IMR-90 (cell line): Measurements from ENCODE around the gene GLO1.

Experiments
- BHLHE40 ChIP-seq: fragments of 150-350 bp; IDR thresholded peaks from 2 replicates; pipeline ENCODE4 v1.6.1; 2016; ENCODE audit warnings: mild to moderate bottlenecking, low read depth, low read length
- MAFK ChIP-seq: IDR thresholded peaks from 2 replicates; pipeline ENCODE4 v1.6.1; 2012; ENCODE audit warnings: low read depth, low read length, improper control_type of control experiment
- MAZ ChIP-seq: IDR thresholded peaks from 2 replicates; pipeline ENCODE4 v1.6.1; 2012; ENCODE audit warnings: low read depth, mild to moderate bottlenecking, low read length, improper control_type of control experiment, moderate library complexity, borderline replicate concordance
- MXI1 ChIP-seq: IDR thresholded peaks from 2 replicates; pipeline ENCODE4 v1.6.1; 2012; ENCODE audit warnings: low read depth, mild to moderate bottlenecking, low read length, moderate library complexity, borderline replicate concordance
- NFE2L2 ChIP-seq: fragments of 150-350 bp; IDR thresholded peaks from 2 replicates; pipeline ENCODE4 v1.6.1; 2016; ENCODE audit warnings: low read depth, mild to moderate bottlenecking, low read length
- POLR2A ChIP-seq: IDR thresholded peaks from 2 replicates; pipeline ENCODE4 v1.6.1; 2012; ENCODE audit warnings: mild to moderate bottlenecking, low read depth, low read length
- RAD21 ChIP-seq: IDR thresholded peaks from 2 replicates; pipeline ENCODE4 v1.6.1; 2012; ENCODE audit warnings: low read length, improper control_type of control experiment
- RCOR1 ChIP-seq: IDR thresholded peaks from 2 replicates; pipeline ENCODE4 v1.6.1; 2012; ENCODE audit warnings: mild to moderate bottlenecking, low read length, improper control_type of control experiment; ENCODE audit not compliant: insufficient replicate concordance
- SMC3 ChIP-seq: fragments of 150-350 bp; IDR thresholded peaks from 2 replicates; pipeline ENCODE4 v1.6.1; 2016; ENCODE audit warnings: low read depth, mild to moderate bottlenecking, antibody characterized with exemption, low read length, moderate library complexity
- TF ChIP-seq, protein P1 (sequence below): conservative IDR thresholded peaks from 2 replicates; pipeline ENCODE4 v1.5.1; 2012; ENCODE audit warnings: mild to moderate bottlenecking, low read depth, low read length, improper control_type of control experiment
- TF ChIP-seq, protein P2 (sequence below): fragments of 150-350 bp; IDR thresholded peaks from 2 replicates; pipeline ENCODE4 v1.6.1; 2016; ENCODE audit warnings: low read depth, mild to moderate bottlenecking, low read length, moderate library complexity, borderline replicate concordance

GRCh38 chr6:38701551-38701950, 1.4 kb downstream of the GLO1 start:
- TF ChIP-seq POLR2A (no peak), NFE2L2 (no peak), SMC3 (no peak), MAFK (no peak), RAD21 (no peak), BHLHE40 (no peak), MXI1 (no peak), RCOR1 (no peak), MAZ (no peak)
- TF ChIP-seq, protein P1, sequence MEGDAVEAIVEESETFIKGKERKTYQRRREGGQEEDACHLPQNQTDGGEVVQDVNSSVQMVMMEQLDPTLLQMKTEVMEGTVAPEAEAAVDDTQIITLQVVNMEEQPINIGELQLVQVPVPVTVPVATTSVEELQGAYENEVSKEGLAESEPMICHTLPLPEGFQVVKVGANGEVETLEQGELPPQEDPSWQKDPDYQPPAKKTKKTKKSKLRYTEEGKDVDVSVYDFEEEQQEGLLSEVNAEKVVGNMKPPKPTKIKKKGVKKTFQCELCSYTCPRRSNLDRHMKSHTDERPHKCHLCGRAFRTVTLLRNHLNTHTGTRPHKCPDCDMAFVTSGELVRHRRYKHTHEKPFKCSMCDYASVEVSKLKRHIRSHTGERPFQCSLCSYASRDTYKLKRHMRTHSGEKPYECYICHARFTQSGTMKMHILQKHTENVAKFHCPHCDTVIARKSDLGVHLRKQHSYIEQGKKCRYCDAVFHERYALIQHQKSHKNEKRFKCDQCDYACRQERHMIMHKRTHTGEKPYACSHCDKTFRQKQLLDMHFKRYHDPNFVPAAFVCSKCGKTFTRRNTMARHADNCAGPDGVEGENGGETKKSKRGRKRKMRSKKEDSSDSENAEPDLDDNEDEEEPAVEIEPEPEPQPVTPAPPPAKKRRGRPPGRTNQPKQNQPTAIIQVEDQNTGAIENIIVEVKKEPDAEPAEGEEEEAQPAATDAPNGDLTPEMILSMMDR, result no peak
- TF ChIP-seq, protein P2, sequence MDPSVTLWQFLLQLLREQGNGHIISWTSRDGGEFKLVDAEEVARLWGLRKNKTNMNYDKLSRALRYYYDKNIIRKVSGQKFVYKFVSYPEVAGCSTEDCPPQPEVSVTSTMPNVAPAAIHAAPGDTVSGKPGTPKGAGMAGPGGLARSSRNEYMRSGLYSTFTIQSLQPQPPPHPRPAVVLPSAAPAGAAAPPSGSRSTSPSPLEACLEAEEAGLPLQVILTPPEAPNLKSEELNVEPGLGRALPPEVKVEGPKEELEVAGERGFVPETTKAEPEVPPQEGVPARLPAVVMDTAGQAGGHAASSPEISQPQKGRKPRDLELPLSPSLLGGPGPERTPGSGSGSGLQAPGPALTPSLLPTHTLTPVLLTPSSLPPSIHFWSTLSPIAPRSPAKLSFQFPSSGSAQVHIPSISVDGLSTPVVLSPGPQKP, result no peak
